ENCODE results near the gene POLA1.

Gene POLA1

DNA sequence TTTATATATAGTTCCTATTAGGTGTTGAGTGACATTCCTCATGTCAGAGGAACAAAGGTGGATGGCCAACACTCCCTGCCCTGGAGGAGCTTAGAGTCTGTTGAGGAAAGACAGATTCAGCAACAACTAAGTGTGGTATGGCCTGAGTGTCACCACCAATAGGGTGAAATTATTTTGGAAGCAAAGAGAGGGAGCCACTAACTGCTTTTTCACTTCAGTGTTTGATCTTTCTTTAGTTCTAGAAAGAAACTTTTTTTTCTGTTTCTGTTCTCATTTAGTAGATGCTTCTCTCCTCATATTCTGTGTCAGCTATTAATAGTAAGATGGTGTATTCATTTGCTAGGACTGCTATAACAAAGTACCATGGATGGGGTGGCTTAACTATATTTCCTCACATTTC is 240.6 kb downstream of the POLA1 start:
- ChIA-PET CTCF (no interaction called here), POLR2A (no interaction called here)
- no peak overlapping the region for H3K4me3 ChIP-seq (ENCODE audit: low read depth, low read length)
- H3K4me1 ChIP-seq (ENCODE audit: control insufficient read depth, insufficient read depth, low read length): no peaks in the 10 kb centered on the region
- H3K9me3 ChIP-seq (ENCODE audit: control insufficient read depth, insufficient read depth, low read depth, low read length): no peaks in the 10 kb centered on the region
- no peak overlapping the region for H3K27ac ChIP-seq (ENCODE audit: extremely low read depth, low read depth, low read length)
- peaks cover 0 to 21% of the 10 kb centered on the region in 2 experiments; a peak in 1 of 3 replicates for H3K36me3 ChIP-seq (ENCODE audit: control insufficient read depth in 2 of 2, insufficient read depth in 1 of 2, low read length in 2 of 2)
- TF ChIP-seq ZNF214 (tag by site-specific recombination; IDR thresholded peaks at IDR 0.05; ENCODE audit: borderline replicate concordance) (no peak), SP7 (tag by site-specific recombination; IDR thresholded peaks at IDR 0.05) (no peak), ZNF510 (tag by site-specific recombination; IDR thresholded peaks at IDR 0.05; ENCODE audit: insufficient replicate concordance) (no peak)
- TF ChIP-seq, protein P1, sequence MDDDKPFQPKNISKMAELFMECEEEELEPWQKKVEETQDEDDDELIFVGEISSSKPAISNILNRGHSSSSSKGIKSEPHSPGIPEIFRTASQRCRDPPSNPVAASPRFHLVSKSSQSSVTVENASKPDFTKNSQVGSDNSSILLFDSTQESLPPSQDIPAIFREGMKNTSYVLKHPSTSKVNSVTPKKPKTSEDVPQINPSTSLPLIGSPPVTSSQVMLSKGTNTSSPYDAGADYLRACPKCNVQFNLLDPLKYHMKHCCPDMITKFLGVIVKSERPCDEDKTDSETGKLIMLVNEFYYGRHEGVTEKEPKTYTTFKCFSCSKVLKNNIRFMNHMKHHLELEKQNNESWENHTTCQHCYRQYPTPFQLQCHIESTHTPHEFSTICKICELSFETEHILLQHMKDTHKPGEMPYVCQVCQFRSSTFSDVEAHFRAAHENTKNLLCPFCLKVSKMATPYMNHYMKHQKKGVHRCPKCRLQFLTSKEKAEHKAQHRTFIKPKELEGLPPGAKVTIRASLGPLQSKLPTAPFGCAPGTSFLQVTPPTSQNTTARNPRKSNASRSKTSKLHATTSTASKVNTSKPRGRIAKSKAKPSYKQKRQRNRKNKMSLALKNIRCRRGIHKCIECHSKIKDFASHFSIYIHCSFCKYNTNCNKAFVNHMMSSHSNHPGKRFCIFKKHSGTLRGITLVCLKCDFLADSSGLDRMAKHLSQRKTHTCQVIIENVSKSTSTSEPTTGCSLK (tag by site-specific recombination; IDR thresholded peaks at IDR 0.05): no peak
- TF ChIP-seq, protein P2, sequence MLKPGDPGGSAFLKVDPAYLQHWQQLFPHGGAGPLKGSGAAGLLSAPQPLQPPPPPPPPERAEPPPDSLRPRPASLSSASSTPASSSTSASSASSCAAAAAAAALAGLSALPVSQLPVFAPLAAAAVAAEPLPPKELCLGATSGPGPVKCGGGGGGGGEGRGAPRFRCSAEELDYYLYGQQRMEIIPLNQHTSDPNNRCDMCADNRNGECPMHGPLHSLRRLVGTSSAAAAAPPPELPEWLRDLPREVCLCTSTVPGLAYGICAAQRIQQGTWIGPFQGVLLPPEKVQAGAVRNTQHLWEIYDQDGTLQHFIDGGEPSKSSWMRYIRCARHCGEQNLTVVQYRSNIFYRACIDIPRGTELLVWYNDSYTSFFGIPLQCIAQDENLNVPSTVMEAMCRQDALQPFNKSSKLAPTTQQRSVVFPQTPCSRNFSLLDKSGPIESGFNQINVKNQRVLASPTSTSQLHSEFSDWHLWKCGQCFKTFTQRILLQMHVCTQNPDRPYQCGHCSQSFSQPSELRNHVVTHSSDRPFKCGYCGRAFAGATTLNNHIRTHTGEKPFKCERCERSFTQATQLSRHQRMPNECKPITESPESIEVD (tag by site-specific recombination; IDR thresholded peaks at IDR 0.05): no peak
- TF ChIP-seq, protein P3, sequence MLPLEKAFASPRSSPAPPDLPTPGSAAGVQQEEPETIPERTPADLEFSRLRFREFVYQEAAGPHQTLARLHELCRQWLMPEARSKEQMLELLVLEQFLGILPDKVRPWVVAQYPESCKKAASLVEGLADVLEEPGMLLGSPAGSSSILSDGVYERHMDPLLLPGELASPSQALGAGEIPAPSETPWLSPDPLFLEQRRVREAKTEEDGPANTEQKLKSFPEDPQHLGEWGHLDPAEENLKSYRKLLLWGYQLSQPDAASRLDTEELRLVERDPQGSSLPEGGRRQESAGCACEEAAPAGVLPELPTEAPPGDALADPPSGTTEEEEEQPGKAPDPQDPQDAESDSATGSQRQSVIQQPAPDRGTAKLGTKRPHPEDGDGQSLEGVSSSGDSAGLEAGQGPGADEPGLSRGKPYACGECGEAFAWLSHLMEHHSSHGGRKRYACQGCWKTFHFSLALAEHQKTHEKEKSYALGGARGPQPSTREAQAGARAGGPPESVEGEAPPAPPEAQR (tag by site-specific recombination; IDR thresholded peaks at IDR 0.05): no peak

DNA sequence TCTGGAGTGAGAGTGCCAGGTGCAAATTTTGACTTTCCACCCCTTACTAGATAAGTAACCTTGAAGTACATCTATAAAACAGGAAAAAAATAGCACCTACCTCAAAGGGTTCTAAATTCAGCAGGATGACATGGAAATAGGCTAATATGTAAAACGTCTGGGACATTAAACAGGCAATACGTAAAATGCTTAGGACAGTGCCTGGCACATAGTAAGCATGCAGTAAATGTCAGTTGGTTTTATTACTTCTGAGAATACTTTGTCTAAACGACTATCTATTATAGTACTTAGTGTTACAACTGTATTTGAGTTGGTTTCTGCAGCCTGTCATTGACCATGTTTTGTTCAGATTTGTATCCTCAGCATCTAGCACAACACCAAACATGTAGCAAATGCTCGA is 251.3 kb downstream of the POLA1 start:
- ChIA-PET CTCF (interaction anchor here (0.6 to 1.2 kb wide), 3 partner anchors 12 to 28 kb away, joined by 3 to 4 read pairs (median 3); no protein-coding TSS in a partner anchor), POLR2A (no interaction called here)
- peaks cover 2 to 8% of the 10 kb centered on the region in 2 experiments for H3K36me3 ChIP-seq (ENCODE audit: control insufficient read depth in 2 of 2, insufficient read depth in 1 of 2, low read length in 2 of 2)
- H3K4me3 ChIP-seq (ENCODE audit: low read depth, low read length): no peak overlapping the region
- TF ChIP-seq ZNF394 (tag by site-specific recombination; IDR thresholded peaks at IDR 0.05; ENCODE audit: borderline replicate concordance): no peak
- TF ChIP-seq SALL2 (tag by site-specific recombination; IDR thresholded peaks at IDR 0.05; ENCODE audit: borderline replicate concordance): no peak
- TF ChIP-seq, protein P4, sequence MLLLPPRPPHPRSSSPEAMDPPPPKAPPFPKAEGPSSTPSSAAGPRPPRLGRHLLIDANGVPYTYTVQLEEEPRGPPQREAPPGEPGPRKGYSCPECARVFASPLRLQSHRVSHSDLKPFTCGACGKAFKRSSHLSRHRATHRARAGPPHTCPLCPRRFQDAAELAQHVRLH (tag by site-specific recombination; IDR thresholded peaks at IDR 0.05): no peak
- TF ChIP-seq ZBTB1 (tag by site-specific recombination; IDR thresholded peaks at IDR 0.05): no peak
- TF ChIP-seq, protein P5, sequence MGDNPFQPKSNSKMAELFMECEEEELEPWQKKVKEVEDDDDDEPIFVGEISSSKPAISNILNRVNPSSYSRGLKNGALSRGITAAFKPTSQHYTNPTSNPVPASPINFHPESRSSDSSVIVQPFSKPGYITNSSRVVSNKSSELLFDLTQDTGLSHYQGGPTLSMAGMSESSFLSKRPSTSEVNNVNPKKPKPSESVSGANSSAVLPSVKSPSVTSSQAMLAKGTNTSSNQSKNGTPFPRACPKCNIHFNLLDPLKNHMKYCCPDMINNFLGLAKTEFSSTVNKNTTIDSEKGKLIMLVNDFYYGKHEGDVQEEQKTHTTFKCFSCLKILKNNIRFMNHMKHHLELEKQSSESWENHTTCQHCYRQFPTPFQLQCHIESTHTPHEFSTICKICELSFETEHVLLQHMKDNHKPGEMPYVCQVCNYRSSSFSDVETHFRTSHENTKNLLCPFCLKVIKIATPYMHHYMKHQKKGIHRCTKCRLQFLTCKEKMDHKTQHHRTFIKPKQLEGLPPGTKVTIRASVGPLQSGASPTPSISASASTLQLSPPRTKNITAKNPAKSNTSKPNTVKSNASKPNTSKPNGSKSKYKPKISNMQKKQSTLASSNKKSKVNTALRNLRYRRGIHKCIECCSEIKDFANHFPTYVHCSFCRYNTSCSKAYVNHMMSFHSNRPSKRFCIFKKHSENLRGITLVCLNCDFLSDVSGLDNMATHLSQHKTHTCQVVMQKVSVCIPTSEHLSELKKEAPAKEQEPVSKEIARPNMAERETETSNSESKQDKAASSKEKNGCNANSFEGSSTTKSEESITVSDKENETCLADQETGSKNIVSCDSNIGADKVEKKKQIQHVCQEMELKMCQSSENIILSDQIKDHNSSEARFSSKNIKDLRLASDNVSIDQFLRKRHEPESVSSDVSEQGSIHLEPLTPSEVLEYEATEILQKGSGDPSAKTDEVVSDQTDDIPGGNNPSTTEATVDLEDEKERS (tag by site-specific recombination; IDR thresholded peaks at IDR 0.05): no peak
- no peak overlapping the region for H3K27ac ChIP-seq (ENCODE audit: extremely low read depth, low read depth, low read length)
- H3K4me1 ChIP-seq (ENCODE audit: control insufficient read depth, insufficient read depth, low read length): no peaks in the 10 kb centered on the region
- no peaks in the 10 kb centered on the region for H3K9me3 ChIP-seq (ENCODE audit: control insufficient read depth, insufficient read depth, low read depth, low read length)

DNA sequence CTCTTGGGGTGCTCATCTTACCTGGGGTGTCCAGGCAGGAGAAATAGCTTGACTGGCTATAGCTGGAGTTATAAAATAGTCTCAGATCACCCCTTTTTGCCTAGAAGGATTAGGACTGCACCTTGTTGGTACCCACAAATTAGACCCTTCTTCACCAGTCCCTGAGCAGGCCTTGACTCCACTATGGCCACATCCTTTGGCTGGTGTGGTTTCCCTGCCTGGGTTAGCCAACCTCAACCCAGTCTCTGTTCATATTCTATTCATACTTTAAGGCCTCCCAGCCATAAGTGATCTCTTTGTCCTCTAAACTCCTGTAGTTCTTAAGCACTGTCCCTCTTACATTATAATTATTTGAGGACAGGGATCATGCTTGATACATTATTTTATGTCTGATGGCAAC is 252.7 kb downstream of the POLA1 start:
- no peaks in the 10 kb centered on the region for H3K9me3 ChIP-seq (ENCODE audit: control insufficient read depth, insufficient read depth, low read depth, low read length)
- H3K27ac ChIP-seq (ENCODE audit: extremely low read depth, low read depth, low read length): no peak overlapping the region
- no peaks in the 10 kb centered on the region for H3K4me1 ChIP-seq (ENCODE audit: control insufficient read depth, insufficient read depth, low read length)
- ChIA-PET POLR2A (interaction anchor here (0.7 kb wide), 1 partner anchor 9 kb away, joined by 4 read pairs; no protein-coding TSS in a partner anchor), CTCF (no interaction called here)
- H3K36me3 ChIP-seq (ENCODE audit: control insufficient read depth in 2 of 2, insufficient read depth in 1 of 2, low read length in 2 of 2): peaks cover 3 to 8% of the 10 kb centered on the region in 2 experiments
- H3K4me3 ChIP-seq (ENCODE audit: low read depth, low read length): no peak overlapping the region
- TF ChIP-seq GLI4 (tag by site-specific recombination; IDR thresholded peaks at IDR 0.05): no peak
- TF ChIP-seq, protein P6, sequence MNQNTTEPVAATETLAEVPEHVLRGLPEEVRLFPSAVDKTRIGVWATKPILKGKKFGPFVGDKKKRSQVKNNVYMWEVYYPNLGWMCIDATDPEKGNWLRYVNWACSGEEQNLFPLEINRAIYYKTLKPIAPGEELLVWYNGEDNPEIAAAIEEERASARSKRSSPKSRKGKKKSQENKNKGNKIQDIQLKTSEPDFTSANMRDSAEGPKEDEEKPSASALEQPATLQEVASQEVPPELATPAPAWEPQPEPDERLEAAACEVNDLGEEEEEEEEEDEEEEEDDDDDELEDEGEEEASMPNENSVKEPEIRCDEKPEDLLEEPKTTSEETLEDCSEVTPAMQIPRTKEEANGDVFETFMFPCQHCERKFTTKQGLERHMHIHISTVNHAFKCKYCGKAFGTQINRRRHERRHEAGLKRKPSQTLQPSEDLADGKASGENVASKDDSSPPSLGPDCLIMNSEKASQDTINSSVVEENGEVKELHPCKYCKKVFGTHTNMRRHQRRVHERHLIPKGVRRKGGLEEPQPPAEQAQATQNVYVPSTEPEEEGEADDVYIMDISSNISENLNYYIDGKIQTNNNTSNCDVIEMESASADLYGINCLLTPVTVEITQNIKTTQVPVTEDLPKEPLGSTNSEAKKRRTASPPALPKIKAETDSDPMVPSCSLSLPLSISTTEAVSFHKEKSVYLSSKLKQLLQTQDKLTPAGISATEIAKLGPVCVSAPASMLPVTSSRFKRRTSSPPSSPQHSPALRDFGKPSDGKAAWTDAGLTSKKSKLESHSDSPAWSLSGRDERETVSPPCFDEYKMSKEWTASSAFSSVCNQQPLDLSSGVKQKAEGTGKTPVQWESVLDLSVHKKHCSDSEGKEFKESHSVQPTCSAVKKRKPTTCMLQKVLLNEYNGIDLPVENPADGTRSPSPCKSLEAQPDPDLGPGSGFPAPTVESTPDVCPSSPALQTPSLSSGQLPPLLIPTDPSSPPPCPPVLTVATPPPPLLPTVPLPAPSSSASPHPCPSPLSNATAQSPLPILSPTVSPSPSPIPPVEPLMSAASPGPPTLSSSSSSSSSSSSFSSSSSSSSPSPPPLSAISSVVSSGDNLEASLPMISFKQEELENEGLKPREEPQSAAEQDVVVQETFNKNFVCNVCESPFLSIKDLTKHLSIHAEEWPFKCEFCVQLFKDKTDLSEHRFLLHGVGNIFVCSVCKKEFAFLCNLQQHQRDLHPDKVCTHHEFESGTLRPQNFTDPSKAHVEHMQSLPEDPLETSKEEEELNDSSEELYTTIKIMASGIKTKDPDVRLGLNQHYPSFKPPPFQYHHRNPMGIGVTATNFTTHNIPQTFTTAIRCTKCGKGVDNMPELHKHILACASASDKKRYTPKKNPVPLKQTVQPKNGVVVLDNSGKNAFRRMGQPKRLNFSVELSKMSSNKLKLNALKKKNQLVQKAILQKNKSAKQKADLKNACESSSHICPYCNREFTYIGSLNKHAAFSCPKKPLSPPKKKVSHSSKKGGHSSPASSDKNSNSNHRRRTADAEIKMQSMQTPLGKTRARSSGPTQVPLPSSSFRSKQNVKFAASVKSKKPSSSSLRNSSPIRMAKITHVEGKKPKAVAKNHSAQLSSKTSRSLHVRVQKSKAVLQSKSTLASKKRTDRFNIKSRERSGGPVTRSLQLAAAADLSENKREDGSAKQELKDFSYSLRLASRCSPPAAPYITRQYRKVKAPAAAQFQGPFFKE (tag by site-specific recombination; IDR thresholded peaks at IDR 0.05; ENCODE audit: borderline replicate concordance): no peak
- no peak for TF ChIP-seq ZNF2 (tag by site-specific recombination; IDR thresholded peaks at IDR 0.05)
